Putamen (tissue), 1 donor: Measurements from ENCODE around the gene AMELX.

ENCODE experiments used
- DNase-seq: peaks from one replicate; pipeline ENCODE4 v3.0.0-alpha.2; 2016; ENCODE audit warnings: low spot score

The AMELX gene

DNA sequence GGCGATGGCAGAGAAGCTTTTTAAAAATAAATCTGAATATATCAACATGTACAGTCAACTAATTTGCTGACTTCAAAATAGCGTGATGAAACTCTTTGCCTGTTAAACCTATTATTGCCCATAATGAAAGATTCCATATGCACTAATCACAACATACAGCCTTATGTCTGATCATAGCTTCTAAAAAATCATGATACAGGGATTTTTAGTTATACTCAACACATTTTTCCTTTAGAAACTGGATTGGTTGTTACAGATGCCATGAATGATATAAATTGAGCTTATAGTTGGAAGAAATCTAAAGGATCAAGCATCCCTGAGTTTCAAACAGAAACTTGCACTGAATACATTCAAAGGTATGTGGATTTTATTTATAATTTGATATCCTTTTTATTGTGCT is at the start of gene AMELX:
Gene AMELX, plus strand, starts transcription at position 301 of the 400 bp plus-strand sequence. CDS start 1,376 bp downstream, outside the sequence.
- no peak for DNase-seq

DNA sequence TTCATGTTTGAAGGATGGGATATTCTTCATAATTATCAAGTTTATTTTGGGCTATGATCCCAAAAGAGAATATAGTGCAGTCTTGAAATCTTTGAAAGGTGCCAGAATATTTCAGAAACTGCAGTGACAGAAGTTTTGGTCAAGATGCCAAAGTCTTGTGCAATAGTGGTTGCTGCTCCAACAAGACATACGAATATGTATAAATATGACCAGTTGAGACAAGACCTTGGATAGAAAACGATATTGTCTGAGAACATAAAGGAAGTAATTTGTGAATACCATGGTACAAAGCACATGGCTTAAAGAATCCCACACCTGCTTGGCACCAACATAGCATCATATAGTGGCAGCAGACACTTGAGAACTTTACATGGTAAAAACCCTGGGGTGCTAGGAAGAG is 48.6 kb upstream of the AMELX start:
- no peak for DNase-seq

DNA sequence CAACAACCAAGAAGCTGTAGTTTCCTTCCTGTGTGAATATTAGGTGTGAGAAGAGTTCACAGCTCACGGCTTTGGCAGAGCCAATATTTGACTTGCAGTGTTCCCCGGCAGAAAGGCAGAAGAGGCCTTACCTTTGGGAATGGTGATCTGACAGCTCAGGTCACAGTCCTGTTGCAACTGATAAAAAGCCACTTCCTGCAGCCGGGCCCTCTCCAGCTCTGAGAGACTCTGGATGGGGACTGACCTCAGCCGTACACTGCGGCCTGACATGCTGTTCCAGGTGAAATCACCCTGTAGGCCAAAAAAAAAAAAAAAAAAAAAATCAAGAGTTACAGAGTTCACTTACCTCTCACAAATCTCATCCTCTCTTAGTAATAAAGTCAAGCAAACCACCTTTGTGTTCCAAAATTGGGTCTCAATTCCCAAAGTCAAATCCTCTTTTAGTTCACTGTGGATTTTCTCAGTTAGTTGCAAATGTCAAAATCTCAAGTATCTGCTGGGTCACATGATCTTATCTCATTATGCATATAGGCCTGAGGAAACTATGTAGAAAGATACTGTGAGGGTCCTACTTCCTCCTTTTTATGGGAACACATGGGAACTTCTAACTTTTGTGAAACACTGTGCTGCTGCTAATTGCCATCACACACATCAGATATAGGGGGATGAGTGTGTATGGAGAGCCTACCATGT is 38.6 kb upstream of the AMELX start:
- no peak for DNase-seq

DNA sequence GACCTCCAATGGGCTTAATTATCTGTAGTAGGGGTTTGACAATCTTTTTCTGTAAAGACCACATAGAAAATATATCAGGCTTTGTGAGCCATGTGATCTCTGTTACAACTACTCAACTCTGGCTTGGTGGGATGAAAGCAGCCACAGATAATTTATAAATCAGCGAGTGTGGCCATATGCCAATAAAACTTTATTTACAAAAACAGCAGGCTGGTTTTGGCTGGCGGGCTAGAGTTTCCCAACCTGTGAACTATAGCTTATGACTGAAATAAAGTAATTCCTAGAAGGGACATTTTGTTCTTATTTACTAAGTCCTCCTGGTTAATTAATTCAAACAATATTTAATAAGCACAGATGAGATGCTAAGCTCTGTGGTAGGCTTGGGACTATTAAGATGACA is 35.9 kb upstream of the AMELX start:
- no peak for DNase-seq

DNA sequence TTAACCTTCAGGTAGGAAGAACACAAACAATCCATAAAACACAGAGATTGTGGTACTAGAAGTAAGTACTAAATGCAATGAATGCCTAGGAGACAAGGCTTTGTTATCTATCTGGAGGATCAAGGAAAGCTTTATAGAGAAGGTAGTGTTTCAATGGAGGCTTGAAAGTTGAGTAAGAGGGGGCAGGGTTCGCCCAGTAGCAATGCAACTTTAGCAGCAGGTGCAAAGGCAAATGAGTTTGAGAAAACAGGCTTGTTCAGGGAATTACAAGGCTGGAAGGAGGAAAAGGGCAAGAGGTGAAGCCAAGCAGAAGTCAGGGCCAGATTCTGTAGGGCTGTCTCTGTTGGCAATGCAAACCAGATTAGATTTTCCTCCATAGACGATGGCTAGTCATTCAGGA is 35.5 kb upstream of the AMELX start:
- DNase-seq, result no peak

DNA sequence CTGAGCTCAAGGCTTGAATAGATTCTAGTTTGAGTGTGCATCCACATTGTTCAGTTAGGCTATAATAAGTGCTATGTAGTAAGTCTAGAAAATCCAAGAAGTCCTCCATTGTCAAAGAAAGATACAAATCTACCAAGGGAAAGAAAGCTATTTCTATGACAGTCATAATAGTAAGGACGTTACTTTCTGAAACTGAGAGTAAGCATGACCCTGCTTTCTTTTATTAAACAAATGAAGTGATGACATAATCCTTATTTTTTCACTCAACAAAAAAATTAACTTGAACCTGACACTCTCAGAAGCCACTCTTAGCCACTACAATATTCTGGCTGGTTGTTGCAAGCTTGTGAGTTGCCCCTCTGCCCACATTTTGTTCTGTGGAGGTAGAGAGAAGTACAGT is 33.8 kb upstream of the AMELX start:
- no peak for DNase-seq

DNA sequence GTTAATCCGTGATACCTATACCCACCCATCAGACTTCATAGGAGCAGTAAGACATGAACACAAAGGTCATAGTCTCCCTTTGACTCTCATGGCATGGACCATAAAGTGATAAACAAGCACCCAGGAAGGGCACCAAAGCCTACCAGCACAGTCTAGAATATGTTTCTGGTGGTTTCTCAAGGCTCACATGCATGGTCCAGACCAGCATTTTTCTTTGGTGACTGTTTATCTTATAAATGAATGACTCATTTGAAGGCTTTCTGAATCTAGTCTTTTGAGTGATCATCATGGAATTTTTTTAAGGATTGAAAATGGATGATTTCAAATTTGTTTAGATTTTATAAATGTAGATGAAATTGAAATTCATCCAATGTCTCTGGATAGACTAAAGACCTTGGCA is 32.0 kb upstream of the AMELX start:
- no peak for DNase-seq

DNA sequence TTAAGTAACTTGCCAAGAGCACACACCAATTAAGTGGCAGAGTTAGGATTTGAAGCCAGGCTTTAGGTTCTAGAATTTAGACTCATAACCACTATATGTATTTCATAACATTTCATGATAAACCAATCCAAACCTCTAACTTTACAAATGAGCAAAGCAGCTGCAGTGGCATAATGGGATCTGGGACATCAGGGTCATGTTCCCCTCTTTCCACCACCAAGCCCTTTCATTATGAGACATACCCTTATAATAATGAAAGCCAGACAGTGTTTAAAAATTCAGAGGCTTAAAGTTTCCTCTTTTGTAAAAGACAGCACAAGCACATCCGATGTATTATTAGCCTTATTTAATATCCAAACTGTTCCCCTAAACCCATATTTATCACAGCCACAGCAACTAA is 28.3 kb upstream of the AMELX start:
- no peak for DNase-seq

DNA sequence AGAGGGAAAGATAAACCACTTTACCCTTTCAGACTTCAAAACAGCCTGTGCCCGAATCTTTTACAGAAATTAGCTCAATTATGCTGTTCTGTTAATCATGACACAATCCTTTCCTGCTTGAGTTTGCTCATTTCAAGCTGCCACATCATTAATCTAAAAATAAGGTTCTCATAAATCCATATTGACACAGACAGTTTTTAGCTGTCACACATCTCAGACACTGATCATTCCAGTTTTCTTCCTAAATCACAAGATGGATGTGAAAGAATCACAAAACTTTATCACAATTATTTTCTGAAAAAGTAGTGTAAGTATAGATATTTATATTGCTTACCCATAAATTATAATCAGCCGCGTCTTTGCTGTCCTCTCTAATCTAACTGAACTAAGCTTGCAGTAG is 27.9 kb upstream of the AMELX start:
- DNase-seq, result no peak

DNA sequence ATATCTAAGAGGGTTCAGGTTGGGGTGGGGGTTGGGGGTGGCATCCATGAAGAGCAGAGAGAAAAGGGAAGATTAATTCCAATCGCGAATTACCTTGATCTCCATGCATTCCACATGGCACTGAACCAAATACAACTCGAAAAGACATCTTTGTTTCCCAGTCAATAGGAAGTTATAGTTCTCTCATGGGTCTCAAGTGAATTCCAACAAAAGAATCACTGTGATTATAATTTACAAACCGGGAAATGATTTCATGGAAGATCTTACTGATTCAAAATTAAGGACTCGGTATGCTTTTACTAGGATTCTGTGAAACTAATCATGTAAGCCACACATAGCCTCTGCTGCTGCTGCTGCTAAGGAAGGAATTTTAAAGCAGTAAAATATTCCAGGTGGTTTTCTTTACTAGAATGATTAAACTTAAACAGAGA is 26.6 kb upstream of the AMELX start:
- DNase-seq, result no peak

DNA sequence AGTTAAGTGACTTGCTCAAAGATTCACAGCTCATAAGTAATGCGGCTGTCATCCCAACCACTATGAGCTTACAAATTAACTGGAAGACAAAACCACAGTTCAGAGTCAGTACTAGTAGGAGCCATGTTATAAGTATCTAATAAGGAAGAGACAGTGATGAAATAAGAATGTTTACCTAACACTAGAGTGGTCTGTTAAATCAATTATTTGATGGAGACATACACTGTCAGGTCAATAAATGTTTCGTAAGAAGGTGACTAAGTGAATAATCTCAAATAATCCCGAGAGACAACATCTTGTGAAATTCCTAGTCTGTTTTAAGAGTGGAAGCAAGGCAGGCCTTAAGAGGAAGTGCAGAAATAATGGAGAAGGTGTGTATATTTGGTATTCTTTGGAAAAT is 25.8 kb upstream of the AMELX start:
- DNase-seq, result no peak

DNA sequence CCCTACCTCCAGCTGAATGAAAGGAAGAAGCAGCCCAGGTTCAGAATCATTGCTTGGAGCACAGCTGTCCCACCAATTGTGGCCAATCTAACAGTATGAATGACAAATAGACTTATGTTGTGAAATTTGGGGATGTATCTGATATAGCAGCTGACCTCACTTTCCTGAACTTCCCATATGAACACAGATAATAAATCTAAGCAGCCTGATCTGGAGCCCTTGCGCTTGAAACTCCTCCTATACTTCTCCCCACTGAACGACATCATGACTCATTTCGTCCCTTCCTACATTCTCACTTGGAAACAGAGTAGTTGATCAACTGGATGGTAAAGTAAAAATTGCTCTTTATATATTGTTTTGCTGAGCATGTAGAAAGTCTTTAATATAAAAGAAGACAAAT is 24.2 kb upstream of the AMELX start:
- no peak for DNase-seq

DNA sequence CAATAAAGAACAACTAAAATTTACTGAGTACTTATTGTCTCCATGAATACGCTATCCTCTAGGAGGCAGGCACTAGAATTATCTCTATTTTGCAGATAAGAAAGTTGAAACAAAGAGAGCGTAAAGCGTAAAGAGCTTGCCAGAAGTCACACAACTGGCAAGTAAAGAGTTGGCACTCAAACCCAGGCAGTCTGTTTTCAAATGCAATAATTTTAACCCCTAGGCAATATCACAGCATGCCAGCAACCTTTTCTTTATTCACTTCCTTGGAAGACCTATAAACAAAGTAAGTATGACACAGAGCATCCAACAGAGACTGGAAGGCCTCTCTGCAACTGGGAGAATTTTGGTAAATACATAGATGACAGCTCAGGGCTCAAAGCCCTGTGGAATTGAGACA is 23.2 kb upstream of the AMELX start:
- no peak for DNase-seq

DNA sequence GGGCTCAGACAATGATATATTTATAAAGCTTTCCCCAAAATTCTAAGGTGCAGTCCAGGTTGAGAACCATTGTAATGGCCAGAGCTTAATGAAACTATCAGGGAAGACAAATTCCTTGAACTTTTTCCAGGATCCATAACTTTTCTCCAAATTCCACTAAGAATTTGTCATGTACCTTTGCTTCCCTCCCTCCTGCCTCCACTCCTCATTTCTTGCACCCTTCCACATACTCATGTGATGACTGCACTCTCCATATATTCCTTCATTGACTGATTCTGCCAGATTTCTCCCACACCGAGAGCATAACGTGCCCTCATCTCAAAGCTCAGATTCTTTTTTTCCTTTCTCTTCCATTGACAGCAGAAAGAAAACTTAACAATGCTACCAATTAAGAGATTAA is 20.9 kb upstream of the AMELX start:
- DNase-seq, result no peak

DNA sequence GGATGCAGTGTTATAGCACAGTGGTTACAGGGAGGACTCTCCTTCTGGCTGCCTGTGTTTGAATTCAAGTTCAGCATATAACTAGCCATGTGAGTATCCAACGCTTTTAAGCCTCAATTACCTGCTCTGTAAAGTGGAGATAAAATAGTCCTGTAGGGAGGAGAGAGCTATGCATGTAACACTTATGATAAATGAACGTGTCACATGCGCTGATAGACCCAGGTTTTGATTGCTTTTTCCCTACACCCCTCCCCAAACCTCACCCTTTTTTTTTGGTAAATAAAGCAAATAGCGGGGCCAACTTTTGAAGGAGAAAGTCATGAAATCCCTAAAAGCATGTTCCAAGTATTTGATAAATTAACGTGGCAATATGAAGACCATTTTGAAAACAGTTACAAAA is 20.4 kb upstream of the AMELX start:
- DNase-seq, result no peak

DNA sequence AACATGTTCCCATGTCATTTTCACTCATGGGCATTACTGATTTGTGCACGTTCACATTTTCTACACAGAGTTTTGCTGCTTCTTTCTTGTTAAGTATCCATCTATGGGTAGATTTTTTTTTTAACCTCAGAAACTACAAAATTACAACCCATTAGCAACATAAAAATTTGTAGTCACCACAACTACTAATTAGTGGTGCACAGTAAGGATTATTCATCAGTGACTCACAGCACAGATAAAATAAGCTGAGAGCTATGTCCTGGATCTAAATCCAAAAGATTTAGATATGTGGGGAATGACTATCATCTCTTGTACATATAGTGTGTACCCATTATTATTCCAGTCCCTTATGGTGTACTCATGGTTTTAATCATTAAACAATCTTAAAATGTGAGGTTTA is 19.7 kb upstream of the AMELX start:
- DNase-seq, result no peak

DNA sequence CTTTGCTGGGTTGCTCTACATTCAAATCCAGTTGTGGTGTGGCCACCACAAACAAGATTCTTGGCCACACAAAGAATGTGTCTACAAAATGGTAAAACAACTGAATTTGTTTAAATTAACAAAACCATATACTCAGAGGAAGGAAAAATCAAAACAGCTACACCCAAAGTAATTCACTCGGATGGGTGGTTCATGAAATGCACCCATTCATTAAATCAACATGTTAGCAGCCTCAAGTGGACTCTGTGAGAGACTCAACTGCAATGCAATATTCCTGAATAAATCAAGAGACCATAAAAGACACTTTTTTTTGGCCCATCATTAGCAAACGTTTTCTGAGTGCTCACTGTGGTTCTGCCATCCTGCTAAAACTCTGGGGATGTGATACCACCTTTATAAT is 11.2 kb upstream of the AMELX start:
- no peak for DNase-seq

DNA sequence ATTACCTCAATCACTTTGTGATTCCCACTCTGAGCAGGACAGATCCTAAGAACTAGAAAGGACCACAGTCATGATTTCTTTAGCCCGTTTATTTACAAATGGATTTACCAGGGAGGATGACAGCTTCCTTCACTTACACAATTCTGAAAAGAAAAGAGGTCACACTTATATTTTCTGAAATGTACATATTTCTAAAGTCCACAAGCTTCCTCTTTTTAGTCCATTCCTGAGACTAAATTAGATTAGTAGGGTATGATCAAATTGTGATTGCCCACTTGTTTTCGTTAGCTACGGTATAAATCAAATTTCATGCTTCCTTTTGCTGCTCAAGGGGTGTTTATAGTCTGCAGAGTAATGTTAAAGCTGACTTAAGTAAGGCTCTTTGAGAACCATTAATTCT is 7.6 kb upstream of the AMELX start:
- DNase-seq, result no peak

DNA sequence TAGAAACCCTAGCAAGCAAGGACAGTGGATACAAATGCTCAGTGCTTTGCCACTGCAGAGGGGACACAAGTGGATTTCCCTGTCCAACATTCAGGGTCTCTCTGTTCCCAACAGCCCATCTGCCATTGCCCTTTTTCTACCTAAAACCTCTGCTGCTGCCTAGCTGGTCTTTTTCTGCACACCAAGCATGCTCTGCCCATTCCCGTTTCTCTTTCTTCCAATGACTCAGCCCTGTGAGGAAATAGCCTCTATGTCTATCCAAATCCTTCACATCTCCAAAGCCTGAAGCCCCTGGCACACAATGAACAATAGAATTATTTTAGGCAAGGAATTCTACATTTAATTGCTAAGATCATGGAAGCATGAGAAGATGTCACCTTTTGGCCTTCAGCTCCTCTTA is 5.7 kb upstream of the AMELX start:
- no peak for DNase-seq

DNA sequence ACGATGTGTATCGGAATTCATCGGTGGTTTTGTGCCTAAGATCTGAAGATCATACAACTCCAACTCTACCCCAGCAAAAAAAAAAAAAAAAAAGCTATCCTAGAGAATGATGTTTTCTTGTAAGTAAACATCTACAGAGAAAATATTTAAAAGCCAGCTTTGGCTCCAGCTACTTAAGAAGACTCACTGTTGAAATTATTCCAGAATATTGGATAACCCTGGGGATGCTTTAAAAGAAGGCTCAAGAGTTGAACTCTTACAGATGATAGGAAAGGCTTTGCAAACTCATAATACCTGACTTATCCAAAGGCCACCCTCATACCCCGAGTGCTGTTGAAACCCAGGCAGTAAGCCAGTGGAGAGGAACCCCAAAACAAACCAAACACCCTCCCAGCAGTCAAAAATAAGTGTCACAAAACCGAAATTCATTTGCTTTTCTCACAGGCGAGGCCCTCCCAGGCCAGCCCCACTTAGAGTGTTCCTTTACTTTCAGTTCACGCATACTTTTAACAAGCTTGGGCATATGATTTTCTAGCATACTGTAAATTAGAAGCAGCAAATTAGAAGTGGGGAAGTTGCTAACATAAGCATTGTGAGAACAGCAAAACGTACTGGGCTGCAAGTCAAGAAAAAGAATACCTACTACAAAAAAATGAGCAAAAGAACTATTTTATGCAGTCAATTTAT is 2.7 kb upstream of the AMELX start:
- no peak for DNase-seq

DNA sequence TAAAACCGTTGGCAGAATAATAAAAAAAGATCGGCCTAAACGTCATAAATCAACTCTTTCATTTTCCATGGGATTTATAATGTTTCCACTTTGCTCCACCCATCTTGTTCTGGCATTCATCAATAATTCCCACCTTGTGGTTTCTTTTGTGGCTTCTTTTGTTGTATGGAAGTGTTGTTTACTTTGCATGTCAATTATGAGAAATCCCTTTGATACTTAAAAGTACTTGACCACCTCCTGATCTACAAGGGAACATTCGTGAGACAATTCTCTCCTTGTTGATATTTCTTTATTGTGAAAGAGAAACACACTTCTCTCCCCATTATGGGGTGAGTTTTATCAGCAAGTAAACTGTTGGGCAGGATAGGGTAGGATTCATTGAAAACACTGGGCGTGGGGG is 2.8 kb downstream of the AMELX start:
- no peak for DNase-seq

DNA sequence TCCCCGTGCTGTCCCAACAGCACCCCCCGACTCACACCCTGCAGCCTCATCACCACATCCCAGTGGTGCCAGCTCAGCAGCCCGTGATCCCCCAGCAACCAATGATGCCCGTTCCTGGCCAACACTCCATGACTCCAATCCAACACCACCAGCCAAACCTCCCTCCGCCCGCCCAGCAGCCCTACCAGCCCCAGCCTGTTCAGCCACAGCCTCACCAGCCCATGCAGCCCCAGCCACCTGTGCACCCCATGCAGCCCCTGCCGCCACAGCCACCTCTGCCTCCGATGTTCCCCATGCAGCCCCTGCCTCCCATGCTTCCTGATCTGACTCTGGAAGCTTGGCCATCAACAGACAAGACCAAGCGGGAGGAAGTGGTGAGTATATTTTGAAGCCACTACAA is 5.4 kb downstream of the AMELX start:
- no peak for DNase-seq

DNA sequence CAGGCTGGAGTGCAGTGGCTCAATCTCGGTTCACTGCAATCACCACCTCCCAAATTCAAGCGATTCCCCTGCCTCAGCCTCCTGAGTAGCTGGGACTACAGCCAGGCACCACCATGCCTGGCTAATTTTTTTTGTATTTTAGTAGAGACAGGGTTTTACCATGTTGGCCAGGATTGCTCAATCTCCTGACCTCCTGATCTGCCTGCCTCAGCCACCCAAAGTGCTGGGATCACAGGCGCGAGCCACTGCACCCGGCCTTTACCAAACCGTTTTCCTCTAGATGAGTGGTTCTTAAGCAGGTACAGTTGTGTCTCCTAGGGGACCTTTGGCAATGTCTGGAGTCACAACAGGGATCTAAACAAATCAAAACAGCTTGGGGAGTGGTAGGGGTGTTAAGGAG is 11.6 kb downstream of the AMELX start:
- no peak for DNase-seq

DNA sequence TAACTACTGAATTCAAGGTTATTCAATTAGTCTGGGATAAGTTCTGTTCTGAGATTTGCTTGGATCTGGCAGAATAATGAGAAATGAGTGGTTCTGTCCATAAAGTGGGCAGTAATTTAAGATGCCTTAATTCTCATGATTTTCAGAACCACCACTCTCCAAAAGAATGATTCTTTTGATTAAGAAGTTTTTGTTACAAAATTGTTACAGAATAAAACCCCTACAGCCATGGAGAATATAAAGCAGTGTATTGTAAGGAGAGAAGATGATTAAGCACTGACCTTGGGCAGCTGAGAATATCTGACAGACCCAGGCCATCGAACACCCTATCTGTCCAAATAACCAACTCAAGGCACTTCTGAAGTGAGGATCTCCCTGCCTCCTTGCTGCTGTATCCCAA is 12.4 kb downstream of the AMELX start:
- no peak for DNase-seq
